Measurements from ENCODE around the gene DTNBP1.

The DTNBP1 gene

GRCh38 chr6:15546591-15546990, 116.2 kb downstream of the DTNBP1 start:
- Histone ChIP-seq H3K36me3 (ENCODE audit: control insufficient read depth in 2 of 2, insufficient read depth in 1 of 2, low read length in 2 of 2) (no peaks in the 10 kb centered on the region), H3K9me3 (ENCODE audit: control insufficient read depth, insufficient read depth, low read depth, low read length) (no peaks in the 10 kb centered on the region), H3K4me1 (ENCODE audit: control insufficient read depth, insufficient read depth, low read length) (peaks cover 8% of the 10 kb centered on the region; the same call in 1 of the 2 replicates), H3K4me3 (ENCODE audit: low read depth, low read length) (no peak overlapping the region), H3K27ac (ENCODE audit: extremely low read depth, low read depth, low read length) (no peak overlapping the region)
- ChIA-PET POLR2A (no interaction called here), CTCF (interaction anchor here (0.6 kb wide), 1 partner anchor 10 kb away, joined by 3 read pairs; no protein-coding TSS in a partner anchor)
- TF ChIP-seq KLF8 (tag by site-specific recombination; IDR thresholded peaks at IDR 0.05) (no peak), OSR2 (tag by site-specific recombination; IDR thresholded peaks at IDR 0.05) (no peak), ZNF747 (tag by site-specific recombination; IDR thresholded peaks at IDR 0.05) (no peak), ZBTB48 (tag by site-specific recombination; IDR thresholded peaks at IDR 0.05) (no peak), ZFP3 (tag by site-specific recombination; IDR thresholded peaks at IDR 0.05; ENCODE audit: low read depth) (no peak), ZNF37A (tag by site-specific recombination; IDR thresholded peaks at IDR 0.05) (no peak), ZNF776 (tag by site-specific recombination; IDR thresholded peaks at IDR 0.05; ENCODE audit: borderline replicate concordance) (no peak), ZNF571 (tag by site-specific recombination; IDR thresholded peaks at IDR 0.05) (no peak), ZFHX2 (tag by site-specific recombination; conservative IDR thresholded peaks at IDR 0.05) (no peak), ZEB2 (tag by site-specific recombination; IDR thresholded peaks at IDR 0.05) (no peak), ZNF423 (tag by site-specific recombination; IDR thresholded peaks at IDR 0.05) (no peak), ZNF548 (tag by site-specific recombination; IDR thresholded peaks at IDR 0.05) (no peak), ZNF639 (tag by site-specific recombination; IDR thresholded peaks at IDR 0.05) (no peak), ZNF114 (tag by site-specific recombination; IDR thresholded peaks at IDR 0.05) (no peak), PRDM4 (tag by site-specific recombination; IDR thresholded peaks at IDR 0.05) (no peak), ZNF530 (tag by site-specific recombination; IDR thresholded peaks at IDR 0.05; ENCODE audit: low read depth) (no peak)

DNA sequence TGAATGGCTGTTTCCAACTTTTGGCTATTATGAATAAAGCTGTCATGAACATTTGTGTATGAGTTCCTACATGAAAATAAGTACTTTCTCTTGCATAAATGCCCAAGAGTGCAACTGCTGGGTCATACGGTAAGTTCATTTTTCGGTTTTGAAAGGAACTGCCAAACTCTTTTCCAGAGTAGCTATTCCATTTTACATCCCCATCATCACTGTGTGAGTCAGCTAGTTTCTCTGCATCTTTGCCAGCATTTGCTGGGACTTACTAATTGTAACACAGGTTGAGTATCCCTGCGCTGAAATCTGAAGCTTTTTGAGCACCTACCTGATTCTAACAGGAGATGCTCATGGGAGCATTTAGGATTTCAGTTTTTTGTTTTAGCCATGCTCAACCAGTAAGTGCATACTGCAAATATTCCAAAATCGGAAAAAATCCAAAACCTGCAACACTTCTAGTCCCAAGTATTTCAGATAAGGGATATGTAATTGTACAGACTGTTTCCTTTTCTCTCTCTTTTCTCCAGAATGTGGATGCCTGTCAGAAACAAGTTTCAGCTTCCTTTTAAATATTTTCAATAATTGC, 118.4 kb downstream of the DTNBP1 start:
- H3K9me3 ChIP-seq (ENCODE audit: control insufficient read depth, insufficient read depth, low read depth, low read length) = no peaks in the 10 kb centered on the region
- no peak overlapping the region for H3K4me3 ChIP-seq (ENCODE audit: low read depth, low read length)
- H3K27ac ChIP-seq (ENCODE audit: extremely low read depth, low read depth, low read length) = no peak overlapping the region
- H3K4me1 ChIP-seq (ENCODE audit: control insufficient read depth, insufficient read depth, low read length) = peaks cover 7% of the 10 kb centered on the region; the same call in 1 of the 2 replicates
- POLR2A ChIA-PET = no interaction called here
- no peaks in the 10 kb centered on the region for H3K36me3 ChIP-seq (ENCODE audit: control insufficient read depth in 2 of 2, insufficient read depth in 1 of 2, low read length in 2 of 2)
- CTCF ChIA-PET = interaction anchor here (0.7 to 1.3 kb wide), 3 partner anchors 18 to 639 kb away, joined by 3 read pairs; no protein-coding TSS in a partner anchor
- no peak for TF ChIP-seq PRDM4 (tag by site-specific recombination; IDR thresholded peaks at IDR 0.05)
- TF ChIP-seq ZBTB21 (tag by site-specific recombination; IDR thresholded peaks at IDR 0.05) = no peak
- no peak for TF ChIP-seq ZNF394 (tag by site-specific recombination; IDR thresholded peaks at IDR 0.05; ENCODE audit: borderline replicate concordance)
- TF ChIP-seq ZBTB11 (tag by site-specific recombination; conservative IDR thresholded peaks at IDR 0.05; ENCODE audit: low read depth) = no peak
- TF ChIP-seq ZBTB17 (tag by site-specific recombination; IDR thresholded peaks at IDR 0.05) = no peak
- no peak for TF ChIP-seq ZNF830 (tag by site-specific recombination; IDR thresholded peaks at IDR 0.05; ENCODE audit: low read depth)
- TF ChIP-seq ATF2 (tag by site-specific recombination; IDR thresholded peaks at IDR 0.05; ENCODE audit: low read depth) = no peak
- no peak for TF ChIP-seq GFI1B (tag by site-specific recombination; IDR thresholded peaks at IDR 0.05)
- no peak for TF ChIP-seq ZNF580 (tag by site-specific recombination; IDR thresholded peaks at IDR 0.05)

Data from HEK293 (cell line).